Stimulated activated effector memory CD8-positive, alpha-beta T cell treated with anti-CD3 and anti-CD28 coated beads, Interleukin-12 subunit alpha, Interleukin-12 subunit beta, amount 100 ng/mL, for 72 hours (primary cell): ENCODE measurements around the gene KRT6C.

ENCODE experiments used
- ATAC-seq: fragments of 150-1000 bp; cut with Tn5 transposase; 2 replicates; pipeline ENCODE4 v1.10.0; 2021
- DNase-seq, 2 donors: peaks; one replicate each; pipeline ENCODE4 v3.0.0; 2021 to 2022; ENCODE audit warnings: low spot score in 2 of 2
- H3K27ac Mint-ChIP-seq: one replicate; pipeline ENCODE4 v1.8.0; 2022; ENCODE audit warnings: mild to moderate bottlenecking, mixed read lengths
- H3K36me3 Mint-ChIP-seq: one replicate; pipeline ENCODE4 v1.8.0; 2022; ENCODE audit warnings: mild to moderate bottlenecking, mixed read lengths
- H3K4me1 Mint-ChIP-seq: one replicate; pipeline ENCODE4 v1.8.0; 2022; ENCODE audit warnings: mixed read lengths
- H3K4me3 Mint-ChIP-seq: one replicate; pipeline ENCODE4 v1.8.0; 2022; ENCODE audit warnings: mild to moderate bottlenecking, mixed read lengths
- H3K9me3 Mint-ChIP-seq: one replicate; pipeline ENCODE4 v1.8.0; 2022; ENCODE audit warnings: mixed read lengths

KRT6C gene

DNA sequence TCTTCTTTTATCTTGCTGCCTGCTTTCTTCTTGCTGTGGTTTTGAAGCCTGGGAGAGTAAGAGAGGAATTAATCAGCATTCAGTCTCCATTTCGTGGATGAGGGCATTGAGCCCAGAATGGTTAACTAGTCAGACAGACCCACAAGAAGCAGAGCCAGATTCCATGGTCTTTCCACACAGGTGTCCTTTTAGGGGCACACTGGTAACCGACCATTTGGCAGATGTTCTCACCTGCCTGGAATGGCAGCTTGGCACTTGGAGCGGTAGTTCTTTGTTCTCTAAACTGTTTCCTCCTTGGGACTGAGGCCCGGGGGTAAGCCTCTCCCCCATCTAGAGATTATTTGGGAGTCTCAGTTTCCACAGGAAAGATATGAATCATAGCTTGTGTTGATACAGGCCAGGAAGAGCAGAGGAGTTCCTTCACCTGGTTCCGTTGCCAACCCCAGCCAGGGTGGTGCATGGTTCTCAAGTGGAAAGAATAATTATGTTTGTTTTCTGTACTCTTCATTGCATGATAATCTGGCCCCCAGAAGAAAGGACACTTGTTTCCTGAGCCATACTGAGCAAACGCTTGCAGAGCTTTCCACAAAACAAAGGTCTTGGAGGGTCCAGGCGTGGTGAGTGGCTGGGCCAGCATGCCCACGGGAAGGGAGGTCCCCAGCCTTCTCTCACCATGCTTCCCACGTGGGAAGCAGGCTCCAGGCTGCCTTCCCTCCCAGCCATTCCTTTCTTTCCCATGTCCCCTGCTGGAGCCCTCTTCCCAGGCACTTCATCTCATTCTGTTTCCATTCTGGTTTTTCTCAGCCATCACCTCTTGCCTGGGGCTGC lies 37.4 kb downstream of the KRT6C start:
- H3K9me3 Mint-ChIP-seq = no peaks in the 10 kb centered on the region

DNA sequence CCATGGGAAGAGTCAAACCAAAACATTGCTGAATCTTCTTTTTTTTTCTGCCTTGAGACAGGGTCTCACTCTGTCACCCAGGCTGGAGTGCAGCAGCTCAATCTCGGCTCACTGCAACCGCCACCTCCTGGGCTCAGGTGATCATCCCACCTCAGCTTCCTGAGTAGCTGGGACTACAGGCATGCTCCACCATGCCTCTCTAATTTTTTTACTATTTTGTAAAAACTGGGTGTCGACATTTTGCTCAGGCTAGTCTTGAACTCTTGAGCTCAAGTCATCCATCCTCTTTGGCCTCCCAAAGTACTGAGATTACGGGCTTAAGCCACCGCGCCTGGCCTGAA lies 38.0 kb downstream of the KRT6C start:
- H3K9me3 Mint-ChIP-seq = no peaks in the 10 kb centered on the region
- ATAC-seq (no peak), DNase-seq (no peak)
- H3K4me3 Mint-ChIP-seq = no peak overlapping the region
- H3K4me1 Mint-ChIP-seq = no peaks in the 10 kb centered on the region
- H3K27ac Mint-ChIP-seq = no peak overlapping the region
- H3K36me3 Mint-ChIP-seq = no peaks in the 10 kb centered on the region

More for the DNA sequence above, 37.4 kb downstream of the KRT6C start:
- ATAC-seq = no peak
- H3K4me3 Mint-ChIP-seq = no peak overlapping the region
- no peaks in the 10 kb centered on the region for H3K4me1 Mint-ChIP-seq
- no peak overlapping the region for H3K27ac Mint-ChIP-seq
- no peaks in the 10 kb centered on the region for H3K36me3 Mint-ChIP-seq
- no peak for DNase-seq

DNA sequence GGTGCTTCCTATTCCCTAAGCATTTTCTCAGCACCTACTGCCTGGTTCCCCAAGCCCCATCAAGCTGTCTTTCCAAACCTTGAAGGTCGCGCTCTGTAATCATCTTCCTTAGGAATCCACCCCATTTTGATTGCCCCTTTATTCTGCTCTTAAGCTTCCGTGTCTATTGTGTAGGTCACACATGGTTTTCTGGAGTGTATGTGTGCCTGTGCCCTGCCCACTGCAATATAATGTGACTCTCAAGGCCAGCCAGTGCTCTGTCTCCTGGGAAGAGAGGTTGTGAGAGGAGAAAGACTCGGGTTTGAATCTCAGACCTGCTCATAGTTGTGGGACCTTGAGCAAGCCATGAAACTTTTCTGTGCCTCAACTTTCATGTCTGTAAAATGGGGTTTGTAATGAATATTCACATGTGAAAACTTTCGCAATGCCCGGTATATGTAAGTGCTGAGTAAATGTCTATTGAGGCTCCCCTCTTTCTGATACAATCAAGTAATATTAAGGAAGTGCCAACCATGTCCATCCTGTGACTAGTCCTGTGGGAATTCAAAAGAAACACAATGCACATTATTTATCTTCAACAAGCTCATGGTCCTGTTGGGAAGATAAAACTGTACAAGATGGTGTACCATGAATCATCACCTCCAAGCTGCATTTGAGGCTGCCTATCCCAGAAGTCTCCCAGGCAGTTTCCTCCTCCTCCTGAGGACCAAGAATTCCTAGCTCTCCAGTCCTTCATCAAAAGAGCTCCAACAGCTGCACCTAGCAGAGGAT lies 38.7 kb downstream of the KRT6C start:
- DNase-seq (no peak), ATAC-seq (no peak)
- H3K4me3 Mint-ChIP-seq = no peak overlapping the region
- H3K4me1 Mint-ChIP-seq = no peaks in the 10 kb centered on the region
- H3K27ac Mint-ChIP-seq = no peak overlapping the region
- H3K36me3 Mint-ChIP-seq = no peaks in the 10 kb centered on the region
- H3K9me3 Mint-ChIP-seq = no peaks in the 10 kb centered on the region

DNA sequence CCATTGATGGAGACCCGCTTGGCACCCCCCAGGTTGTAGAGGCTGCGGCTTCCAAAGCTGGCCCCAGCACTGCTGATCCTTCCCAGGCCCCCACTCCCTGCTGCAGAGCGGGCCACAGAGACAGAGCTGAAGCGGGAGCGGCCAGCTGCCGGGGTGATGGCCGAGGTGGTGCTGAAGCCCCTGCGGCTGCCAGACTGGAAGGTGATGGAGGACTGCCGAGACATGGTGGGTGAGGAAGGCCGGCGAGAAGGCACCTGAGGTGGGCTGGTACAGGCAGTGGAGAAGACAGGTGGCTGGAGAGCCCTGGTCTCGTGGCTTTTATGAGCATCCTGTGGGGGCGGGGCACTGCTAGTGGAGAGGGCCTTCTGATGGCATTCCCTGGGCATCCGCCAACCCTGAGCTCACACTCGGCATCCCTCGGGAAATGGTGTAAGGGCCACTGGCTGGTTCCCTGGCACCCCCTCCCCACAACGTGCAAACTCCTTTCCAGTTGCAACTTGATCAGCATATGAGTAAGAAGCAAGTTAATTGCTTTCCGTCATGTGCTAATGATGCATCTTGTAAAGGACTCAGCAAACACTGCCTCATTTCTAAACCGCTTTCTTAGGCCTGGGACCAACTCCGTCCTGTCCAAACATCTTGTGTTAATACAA lies 39.4 kb downstream of the KRT6C start, which contains the start of gene KRT75:
Gene KRT75, minus strand, starts transcription at position 291 of the 653 bp plus-strand sequence. Its CDS starts 67 bp downstream, at position 224.
- H3K36me3 Mint-ChIP-seq = no peaks in the 10 kb centered on the region
- H3K9me3 Mint-ChIP-seq = no peaks in the 10 kb centered on the region
- no peak within 1 kb of the TSS for H3K27ac Mint-ChIP-seq
- ATAC-seq = no peak
- no peak for DNase-seq
- no peaks in the 10 kb centered on the region for H3K4me1 Mint-ChIP-seq
- H3K4me3 Mint-ChIP-seq = no peak within 1 kb of the TSS

DNA sequence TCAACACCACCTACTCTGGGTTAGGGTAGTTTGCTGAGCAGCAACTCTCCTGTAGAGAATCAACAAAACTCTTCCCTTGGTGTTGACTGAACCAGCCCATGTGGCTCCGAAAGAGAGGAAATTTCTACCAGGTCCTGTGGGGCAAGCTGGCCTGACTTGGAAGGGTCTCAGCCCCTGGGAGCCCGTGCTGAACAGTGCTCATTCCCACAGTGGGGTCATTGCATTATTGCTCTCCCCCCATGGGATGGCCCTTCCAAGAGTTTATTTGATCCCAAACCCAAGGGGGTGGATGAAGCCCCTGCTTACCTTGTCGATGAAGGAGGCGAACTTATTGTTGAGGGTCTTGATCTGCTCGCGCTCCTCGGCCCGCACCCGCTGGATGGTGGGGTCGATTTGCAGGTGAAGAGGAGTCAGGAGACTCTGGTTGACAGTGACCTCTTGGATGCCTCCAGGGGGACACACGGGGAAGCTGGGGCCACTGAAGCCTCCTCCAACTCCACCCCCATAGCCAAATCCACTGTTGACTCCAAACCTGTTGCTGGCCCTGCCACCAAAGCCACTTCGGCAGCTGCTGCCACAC lies 40.0 kb downstream of the KRT6C start:
- Mint-ChIP-seq H3K4me3 (no peak overlapping the region), H3K36me3 (no peaks in the 10 kb centered on the region), H3K9me3 (no peaks in the 10 kb centered on the region), H3K27ac (no peak overlapping the region), H3K4me1 (no peaks in the 10 kb centered on the region)
- DNase-seq (no peak), ATAC-seq (no peak)

DNA sequence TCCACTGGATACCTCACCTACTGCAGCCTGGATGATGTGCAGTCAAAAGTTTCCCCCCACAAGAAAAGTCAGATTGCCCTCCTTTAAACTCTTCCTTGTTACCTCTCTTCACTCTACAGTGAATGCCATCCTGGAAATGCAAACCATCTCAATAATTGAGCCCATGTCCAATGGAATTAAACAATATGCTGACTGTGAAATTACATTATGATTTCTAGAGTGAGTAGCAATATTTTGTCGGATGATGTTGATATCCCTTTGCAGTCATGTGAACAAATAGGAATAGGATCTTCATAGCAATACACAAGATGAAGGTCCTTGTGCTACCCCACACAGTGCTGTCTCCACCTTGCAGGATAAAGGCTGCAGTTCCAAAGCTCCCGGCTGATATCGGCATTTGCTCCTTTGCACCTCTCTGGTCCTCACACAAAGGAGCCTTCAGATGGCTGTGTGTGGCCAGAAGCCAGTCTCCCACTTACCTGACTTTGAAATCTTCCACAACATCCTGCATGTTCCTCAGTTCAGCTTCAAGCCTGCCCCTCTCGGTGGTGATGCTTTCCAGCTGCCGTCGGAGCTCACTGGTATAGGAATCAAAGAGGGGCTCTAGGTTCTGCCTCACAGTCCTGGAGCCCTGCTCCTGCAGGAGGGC lies 40.9 kb downstream of the KRT6C start:
- Mint-ChIP-seq H3K36me3 (no peaks in the 10 kb centered on the region), H3K4me1 (no peaks in the 10 kb centered on the region), H3K4me3 (no peak overlapping the region), H3K9me3 (no peaks in the 10 kb centered on the region), H3K27ac (no peak overlapping the region)
- ATAC-seq (no peak), DNase-seq (no peak)

DNA sequence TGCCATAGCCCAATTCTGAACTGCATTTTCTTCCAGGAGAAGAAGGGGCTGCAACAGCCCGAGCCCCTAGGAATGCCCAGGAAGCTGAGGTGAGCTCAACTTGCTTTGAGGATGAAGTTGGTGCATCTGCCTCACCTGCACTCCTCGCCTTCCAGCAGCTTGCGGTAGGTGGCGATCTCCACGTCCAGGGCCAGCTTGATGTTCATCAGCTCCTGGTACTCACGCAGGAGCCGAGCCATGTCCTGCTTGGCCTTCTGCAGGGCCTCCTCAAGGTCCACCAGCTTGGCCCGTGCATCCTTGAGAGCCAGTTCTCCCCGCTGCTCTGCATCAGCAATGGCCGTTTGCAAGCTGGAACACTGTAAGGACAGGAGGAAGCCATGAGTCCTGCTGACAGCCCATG lies 45.5 kb downstream of the KRT6C start:
- no peak overlapping the region for H3K4me3 Mint-ChIP-seq
- H3K9me3 Mint-ChIP-seq = no peaks in the 10 kb centered on the region
- DNase-seq = no peak
- H3K4me1 Mint-ChIP-seq = no peaks in the 10 kb centered on the region
- H3K27ac Mint-ChIP-seq = no peak overlapping the region
- ATAC-seq = no peak
- no peaks in the 10 kb centered on the region for H3K36me3 Mint-ChIP-seq

DNA sequence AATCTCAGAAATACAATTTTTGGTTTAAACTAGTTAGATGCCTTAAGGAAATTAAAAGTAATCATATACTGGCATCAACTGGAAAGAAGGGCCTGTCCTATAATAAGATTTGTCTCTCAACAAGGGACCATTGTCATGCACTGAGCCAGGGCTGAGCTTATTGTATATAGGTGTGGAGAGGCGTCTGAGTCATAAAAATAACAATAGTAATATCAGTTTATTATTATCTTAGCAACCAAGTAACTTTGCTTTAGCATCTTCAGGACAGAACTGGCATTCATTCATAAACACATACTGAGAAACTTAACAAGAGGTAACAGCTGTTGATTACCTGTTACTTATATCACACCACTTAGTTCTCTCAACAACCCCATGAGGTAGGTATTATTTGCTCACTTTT lies 46.5 kb downstream of the KRT6C start:
- DNase-seq (no peak), ATAC-seq (no peak)
- H3K4me1 Mint-ChIP-seq = no peaks in the 10 kb centered on the region
- H3K27ac Mint-ChIP-seq = no peak overlapping the region
- no peaks in the 10 kb centered on the region for H3K36me3 Mint-ChIP-seq
- no peak overlapping the region for H3K4me3 Mint-ChIP-seq
- H3K9me3 Mint-ChIP-seq = no peaks in the 10 kb centered on the region

DNA sequence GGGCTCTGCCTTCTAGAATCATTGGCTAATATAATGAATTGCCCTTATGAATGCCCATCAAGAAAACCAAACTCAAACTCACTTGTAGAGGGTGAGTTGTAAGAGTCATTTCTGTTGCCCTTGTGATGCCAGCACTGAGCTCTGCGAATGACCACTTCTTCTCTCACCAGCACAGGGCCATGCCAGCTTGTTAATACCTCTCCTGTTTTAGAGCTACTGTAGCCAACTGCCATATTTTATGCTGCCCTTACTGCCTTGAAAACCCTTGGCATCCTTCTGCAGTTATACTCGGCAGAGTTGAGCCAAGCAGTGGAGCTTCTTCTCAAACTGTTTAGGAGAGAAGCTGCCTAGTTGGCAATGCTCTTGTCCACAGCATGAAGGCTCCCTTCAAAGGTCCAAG lies 47.6 kb downstream of the KRT6C start:
- H3K4me3 Mint-ChIP-seq = no peak overlapping the region
- H3K9me3 Mint-ChIP-seq = no peaks in the 10 kb centered on the region
- no peak overlapping the region for H3K27ac Mint-ChIP-seq
- DNase-seq (no peak), ATAC-seq (no peak)
- no peaks in the 10 kb centered on the region for H3K36me3 Mint-ChIP-seq
- H3K4me1 Mint-ChIP-seq = no peaks in the 10 kb centered on the region

DNA sequence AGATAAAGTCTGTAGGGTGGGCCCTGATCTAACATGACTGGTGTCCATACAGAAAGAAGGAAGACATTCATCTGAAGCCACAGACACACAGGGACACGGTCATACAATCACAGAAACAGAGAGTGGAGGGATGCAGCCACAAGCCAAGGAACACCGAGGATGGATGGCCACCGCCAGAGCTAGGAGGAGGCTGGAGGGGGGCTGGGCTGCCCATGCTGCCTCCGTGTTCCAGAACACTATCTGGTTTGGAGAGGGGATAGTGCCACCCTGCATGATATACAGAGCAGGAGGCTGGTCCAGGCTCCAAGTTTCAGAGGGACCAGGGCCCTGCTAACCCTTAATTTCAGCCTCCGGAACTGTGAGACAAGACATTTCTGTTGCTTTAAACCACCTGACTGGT lies 48.1 kb downstream of the KRT6C start:
- DNase-seq (no peak), ATAC-seq (no peak)
- no peaks in the 10 kb centered on the region for H3K9me3 Mint-ChIP-seq
- no peak overlapping the region for H3K4me3 Mint-ChIP-seq
- no peaks in the 10 kb centered on the region for H3K4me1 Mint-ChIP-seq
- H3K36me3 Mint-ChIP-seq = no peaks in the 10 kb centered on the region
- H3K27ac Mint-ChIP-seq = no peak overlapping the region

DNA sequence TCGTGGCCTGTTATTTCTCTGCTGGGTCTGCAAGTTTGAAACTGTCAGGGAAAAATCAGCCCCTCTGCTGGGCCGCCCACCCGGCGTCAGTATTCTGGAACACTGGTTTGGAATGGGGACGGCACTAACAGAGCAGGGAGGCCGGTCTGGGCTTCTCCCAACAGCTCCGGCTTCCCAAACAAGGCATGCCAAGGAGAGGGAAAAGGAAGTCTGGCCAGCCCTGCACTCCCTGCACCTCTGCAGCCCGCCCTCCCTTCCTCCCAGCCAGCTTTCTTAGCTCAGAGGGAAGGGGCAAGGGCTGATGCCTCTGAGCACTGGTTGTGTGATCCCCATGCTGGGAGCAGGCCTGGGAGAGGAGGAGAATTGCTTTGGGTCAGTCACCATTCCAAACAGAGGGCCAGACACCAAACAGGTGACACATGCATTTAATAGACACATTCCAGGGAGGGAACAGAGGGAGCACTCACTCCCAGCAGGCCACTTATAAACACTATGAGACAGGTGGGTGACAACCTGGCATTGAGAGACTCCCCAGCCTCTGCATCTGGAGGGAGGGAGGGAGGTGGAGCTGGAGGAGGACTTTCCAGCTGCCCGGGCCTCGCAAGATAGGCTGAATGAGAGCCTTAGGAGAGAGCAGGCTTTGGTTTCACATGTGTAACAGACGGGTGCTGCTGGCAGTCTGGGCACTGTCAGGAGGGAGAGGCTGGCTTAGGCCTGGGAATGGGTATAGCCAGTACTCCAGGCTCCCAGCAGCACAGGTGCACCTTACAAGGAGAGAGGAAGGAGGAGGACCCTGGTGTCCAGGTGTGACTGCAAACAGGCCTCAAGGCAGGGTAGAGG lies 49.7 kb downstream of the KRT6C start:
- Mint-ChIP-seq H3K4me3 (no peak overlapping the region), H3K4me1 (no peaks in the 10 kb centered on the region), H3K27ac (no peak overlapping the region), H3K36me3 (no peaks in the 10 kb centered on the region), H3K9me3 (no peaks in the 10 kb centered on the region)
- ATAC-seq = no peak
- DNase-seq = no peak

DNA sequence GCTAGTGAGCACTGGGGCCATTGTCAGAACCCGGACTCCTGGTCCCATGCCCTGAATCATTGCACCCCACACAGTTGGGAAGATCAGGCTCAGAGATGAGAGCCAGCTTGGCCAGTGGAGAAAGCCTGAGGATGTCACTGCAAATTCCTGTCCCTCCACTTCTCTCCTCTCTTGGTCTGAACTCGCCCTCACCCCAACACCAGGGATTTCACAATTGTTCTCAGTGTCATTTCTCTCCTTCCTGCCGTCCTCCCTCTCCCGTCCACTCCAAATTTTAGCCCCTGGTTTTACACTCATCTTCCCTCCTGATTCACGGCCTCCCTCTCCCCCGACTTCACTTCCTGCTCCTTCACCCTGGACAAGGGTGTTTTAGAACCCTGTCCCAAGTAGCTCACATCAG lies 50.6 kb downstream of the KRT6C start:
- no peak overlapping the region for H3K27ac Mint-ChIP-seq
- H3K36me3 Mint-ChIP-seq = no peaks in the 10 kb centered on the region
- H3K4me1 Mint-ChIP-seq = no peaks in the 10 kb centered on the region
- no peak for DNase-seq
- no peak overlapping the region for H3K4me3 Mint-ChIP-seq
- H3K9me3 Mint-ChIP-seq = no peaks in the 10 kb centered on the region
- no peak for ATAC-seq

DNA sequence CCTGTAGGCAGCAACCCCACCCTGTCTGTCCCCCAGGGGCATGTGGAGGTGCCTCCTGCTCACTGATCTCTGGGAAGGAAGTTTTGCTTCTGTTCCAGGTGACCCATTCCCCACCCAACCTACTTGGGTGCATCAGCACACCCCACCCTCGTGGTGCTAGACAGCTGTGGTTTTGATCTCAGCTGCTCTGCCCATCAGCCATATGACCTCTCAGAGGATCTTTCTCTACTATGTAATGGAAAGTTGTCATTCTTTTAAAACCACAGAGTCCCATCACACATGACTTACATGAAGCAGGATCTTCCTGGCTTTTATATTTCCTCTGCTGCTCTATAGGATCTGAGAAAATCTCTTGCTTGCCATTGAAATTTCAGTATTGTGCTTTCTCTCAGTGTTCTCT lies 53.9 kb downstream of the KRT6C start:
- Mint-ChIP-seq H3K9me3 (no peaks in the 10 kb centered on the region), H3K4me1 (no peaks in the 10 kb centered on the region), H3K27ac (no peak overlapping the region), H3K4me3 (no peak overlapping the region), H3K36me3 (no peaks in the 10 kb centered on the region)
- ATAC-seq (no peak), DNase-seq (no peak)

DNA sequence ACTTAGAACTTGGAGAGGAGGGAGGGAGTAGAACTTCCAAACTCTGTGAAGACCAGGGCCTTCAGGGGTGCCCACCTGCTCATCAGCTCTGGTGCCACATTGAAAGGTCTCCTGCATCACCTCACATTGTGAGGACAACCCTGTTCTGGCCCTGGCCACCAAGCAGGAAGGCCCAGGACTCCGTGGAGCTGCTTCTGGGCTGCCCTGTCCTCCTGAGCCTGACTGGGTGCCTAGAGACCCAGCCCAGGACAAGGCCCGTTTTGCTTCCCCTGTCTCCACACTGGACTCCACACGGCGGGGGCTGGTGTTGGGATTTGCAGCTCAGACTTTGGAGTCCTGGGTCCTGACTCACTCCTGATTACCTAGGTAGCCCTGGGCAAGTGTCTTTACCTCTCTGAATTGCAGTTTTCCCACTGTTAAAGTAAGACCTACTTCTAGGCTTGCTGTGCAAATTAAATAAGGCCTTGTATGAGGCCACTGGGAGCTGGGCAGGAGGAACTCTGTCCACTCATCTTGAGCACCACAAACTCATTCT lies 55.0 kb downstream of the KRT6C start:
- no peaks in the 10 kb centered on the region for H3K36me3 Mint-ChIP-seq
- ATAC-seq (no peak), DNase-seq (no peak)
- no peak overlapping the region for H3K27ac Mint-ChIP-seq
- no peak overlapping the region for H3K4me3 Mint-ChIP-seq
- no peaks in the 10 kb centered on the region for H3K4me1 Mint-ChIP-seq
- no peaks in the 10 kb centered on the region for H3K9me3 Mint-ChIP-seq
